ENCODE results near the gene NACC2.

NACC2 gene, protein sequence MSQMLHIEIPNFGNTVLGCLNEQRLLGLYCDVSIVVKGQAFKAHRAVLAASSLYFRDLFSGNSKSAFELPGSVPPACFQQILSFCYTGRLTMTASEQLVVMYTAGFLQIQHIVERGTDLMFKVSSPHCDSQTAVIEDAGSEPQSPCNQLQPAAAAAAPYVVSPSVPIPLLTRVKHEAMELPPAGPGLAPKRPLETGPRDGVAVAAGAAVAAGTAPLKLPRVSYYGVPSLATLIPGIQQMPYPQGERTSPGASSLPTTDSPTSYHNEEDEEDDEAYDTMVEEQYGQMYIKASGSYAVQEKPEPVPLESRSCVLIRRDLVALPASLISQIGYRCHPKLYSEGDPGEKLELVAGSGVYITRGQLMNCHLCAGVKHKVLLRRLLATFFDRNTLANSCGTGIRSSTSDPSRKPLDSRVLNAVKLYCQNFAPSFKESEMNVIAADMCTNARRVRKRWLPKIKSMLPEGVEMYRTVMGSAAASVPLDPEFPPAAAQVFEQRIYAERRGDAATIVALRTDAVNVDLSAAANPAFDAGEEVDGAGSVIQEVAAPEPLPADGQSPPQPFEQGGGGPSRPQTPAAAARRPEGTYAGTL

DNA sequence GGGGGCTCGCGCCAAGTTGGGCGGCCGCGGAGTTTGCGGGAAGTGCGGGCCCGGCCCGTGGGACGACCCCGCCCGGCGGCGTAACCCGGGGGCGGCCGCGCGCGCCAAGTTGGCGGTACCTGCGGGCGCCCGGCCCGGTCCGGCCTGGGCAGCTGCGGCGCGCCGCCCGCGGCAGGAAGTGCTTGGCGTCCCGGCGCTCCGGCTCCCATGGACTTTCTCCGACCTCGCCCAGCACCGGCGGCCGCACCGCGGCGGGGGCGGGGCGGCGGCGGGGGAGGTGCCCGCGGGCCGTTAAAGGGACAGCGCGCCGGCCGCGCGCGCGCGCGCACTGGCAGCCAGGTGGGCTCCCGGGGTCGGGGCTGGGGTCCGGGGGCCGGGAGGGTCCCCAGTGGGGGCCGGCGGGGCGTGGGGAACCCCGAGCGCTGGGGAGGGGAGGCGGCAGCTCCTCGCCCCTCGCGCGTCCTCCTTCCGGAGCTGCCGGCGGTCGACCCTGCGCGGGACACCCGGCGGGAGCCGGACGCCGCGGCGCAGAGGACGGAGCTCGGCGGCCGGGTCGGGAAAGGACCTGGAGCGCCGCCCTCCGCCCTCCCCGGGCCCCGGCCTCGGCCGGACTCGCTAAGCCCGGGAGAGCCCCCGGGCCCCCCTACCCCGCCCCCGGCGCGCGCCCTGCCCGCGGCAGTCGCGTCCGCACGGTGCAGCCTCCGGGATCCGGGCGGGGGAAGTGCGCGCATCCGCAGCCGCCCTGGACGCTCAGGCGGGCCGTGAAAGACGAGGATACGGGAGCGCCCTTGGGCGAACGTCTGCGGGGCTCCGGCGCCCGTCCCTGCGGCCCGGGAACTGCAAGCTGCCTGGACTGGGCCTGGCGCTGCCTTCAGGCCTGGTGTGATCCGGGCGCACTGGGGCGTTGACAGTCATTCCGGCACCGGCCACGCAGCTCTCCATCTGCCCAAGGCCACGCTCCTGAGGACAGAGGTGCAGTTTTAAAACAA, at the start of gene NACC2:
NACC2 (minus strand) TSS at position 220 of the 989 bp plus-strand sequence. CDS start 44,768 bp downstream, outside the sequence.
- DNase-seq = peak in 1 of 2 donors; percentile 87
- peaks cover 13 to 48% (median 45%) of the 10 kb centered on the region in 4 donors for H3K4me1 ChIP-seq
- H3K4me3 ChIP-seq = peak within 1 kb of the TSS; percentile 85
- peak within 1 kb of the TSS; percentile 96 for H3K27ac ChIP-seq
- intact Hi-C loops (cut with DNase I; ENCODE audit: low total_unique reads) = loop anchor here (2.0 kb wide), 1 partner anchor 13 kb away; no protein-coding TSS in a partner anchor
- no peaks in the 10 kb centered on the region for H3K9me3 ChIP-seq
- H3K27me3 ChIP-seq = peaks cover 0 to 17% of the 10 kb centered on the region in 2 donors
- H3K36me3 ChIP-seq = peaks cover 0 to 3% (median 0%) of the 10 kb centered on the region in 3 donors
- TF ChIP-seq CTCF (IDR thresholded peaks at IDR 0.05) = no peak

DNA sequence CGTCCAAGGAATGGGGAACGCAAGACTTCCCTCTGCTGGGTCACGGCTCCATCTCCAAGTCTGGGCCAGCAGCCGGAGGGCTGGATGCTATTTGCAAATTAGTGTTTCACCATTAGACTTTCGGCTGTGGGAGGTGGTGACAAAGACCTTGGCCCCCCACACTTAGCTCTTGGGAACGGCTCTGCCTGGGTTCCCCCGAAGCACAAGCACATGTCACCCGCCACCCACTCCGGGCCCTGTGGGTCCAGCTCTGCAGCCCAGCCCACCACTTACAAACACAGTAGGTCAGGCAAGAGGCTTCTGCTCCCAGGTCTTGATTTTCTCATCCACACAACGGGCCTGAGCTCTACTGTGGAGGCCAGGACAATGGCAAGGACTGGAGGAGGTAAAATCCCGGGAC, 49.4 kb upstream of the NACC2 start:
- TF ChIP-seq CTCF (IDR thresholded peaks at IDR 0.05) = no peak
- intact Hi-C loops (cut with DNase I; ENCODE audit: low total_unique reads) = loop anchor here (10.0 kb wide), 1 partner anchor 140 kb away; no protein-coding TSS in a partner anchor
- no peak for DNase-seq

DNA sequence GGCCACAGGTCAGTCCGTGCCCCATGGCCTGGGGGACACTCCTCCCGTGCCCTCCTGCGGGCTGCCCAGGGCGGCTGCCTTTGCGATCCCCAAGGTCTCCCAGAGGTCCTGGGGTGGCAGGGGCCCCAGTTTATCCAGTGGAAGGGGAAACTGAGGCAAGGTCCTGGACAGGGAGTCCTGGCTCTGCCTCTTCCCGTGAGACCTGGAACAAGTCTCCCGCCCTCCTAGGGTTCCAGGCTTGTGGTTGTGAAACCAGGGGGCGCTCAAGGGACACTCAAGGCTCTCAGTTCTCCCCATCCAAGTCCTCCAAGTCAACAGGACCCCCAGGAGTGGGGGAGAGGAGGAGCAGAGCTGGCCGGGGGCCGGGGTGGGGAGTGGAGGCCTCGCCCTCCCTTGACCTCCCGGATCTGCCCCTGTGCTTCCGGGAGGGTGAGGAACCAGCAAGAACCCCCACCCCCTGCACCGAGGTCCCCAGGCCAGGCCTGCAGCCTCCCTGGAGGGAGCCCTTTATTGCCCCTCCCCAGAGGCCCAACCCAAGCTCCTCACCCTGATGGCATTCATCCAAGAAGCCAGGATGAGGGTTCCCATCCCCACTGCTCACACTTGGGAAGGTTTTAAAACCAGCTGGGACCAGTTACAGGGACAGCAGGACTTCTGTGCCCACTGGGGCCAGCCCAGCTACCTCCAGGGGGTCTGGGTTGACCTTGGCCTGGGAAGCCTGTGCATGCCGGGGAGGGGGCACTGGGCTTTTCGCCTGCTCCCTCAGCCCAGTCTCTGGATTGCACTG, 48.3 kb upstream of the NACC2 start:
- no peak for TF ChIP-seq CTCF (IDR thresholded peaks at IDR 0.05)
- no peaks in the 10 kb centered on the region for H3K9me3 ChIP-seq
- intact Hi-C loops (cut with DNase I; ENCODE audit: low total_unique reads) = loop anchor here (10.0 kb wide), 1 partner anchor 141 kb away; no protein-coding TSS in a partner anchor
- H3K4me1 ChIP-seq = no peaks in the 10 kb centered on the region
- H3K27ac ChIP-seq = no peak overlapping the region
- no peak overlapping the region for H3K4me3 ChIP-seq
- H3K36me3 ChIP-seq = no peaks in the 10 kb centered on the region
- H3K27me3 ChIP-seq = peaks cover 0 to 77% of the 10 kb centered on the region in 2 donors
- no peak for DNase-seq

More for the DNA sequence above, 49.4 kb upstream of the NACC2 start:
- Histone ChIP-seq H3K9me3 (no peaks in the 10 kb centered on the region), H3K36me3 (no peaks in the 10 kb centered on the region), H3K27ac (no peak overlapping the region), H3K4me1 (no peaks in the 10 kb centered on the region), H3K4me3 (no peak overlapping the region), H3K27me3 (peaks cover 0 to 72% of the 10 kb centered on the region in 2 donors)

DNA sequence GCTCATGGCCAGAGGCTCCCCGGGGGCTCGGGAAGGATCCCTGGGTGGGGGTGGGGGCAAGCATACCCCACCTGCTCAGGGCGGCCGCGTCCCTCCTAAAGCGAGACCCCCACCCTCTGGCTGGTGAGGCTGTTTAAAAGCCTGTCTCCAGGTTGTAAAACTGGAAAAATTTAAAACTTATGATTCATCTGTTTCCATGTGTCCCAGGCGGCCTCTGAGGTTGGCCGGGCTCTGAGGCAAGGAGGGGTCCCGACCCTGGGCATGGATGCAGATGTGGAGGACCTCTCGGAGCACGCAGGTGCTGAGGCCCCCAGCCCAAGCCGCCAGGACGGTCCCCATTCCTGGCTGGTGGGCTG, 47.7 kb upstream of the NACC2 start:
- DNase-seq = no peak
- H3K4me3 ChIP-seq = no peak overlapping the region
- peaks cover 0 to 77% of the 10 kb centered on the region in 2 donors for H3K27me3 ChIP-seq
- H3K4me1 ChIP-seq = no peaks in the 10 kb centered on the region
- intact Hi-C loops (cut with DNase I; ENCODE audit: low total_unique reads) = loop anchor here (10.0 kb wide), 1 partner anchor 142 kb away; no protein-coding TSS in a partner anchor
- no peak overlapping the region for H3K27ac ChIP-seq
- H3K9me3 ChIP-seq = no peaks in the 10 kb centered on the region
- H3K36me3 ChIP-seq = no peaks in the 10 kb centered on the region
- TF ChIP-seq CTCF (IDR thresholded peaks at IDR 0.05) = no peak

Measured in tibial artery (tissue), 4 donors.